A673 (cell line): Measurements from ENCODE around the gene BACE2.

Experiments
- EZH2 ChIP-seq: fragments of 200-600 bp; sonication (generic); IDR thresholded peaks from 2 replicates; pipeline ENCODE4 v1.6.1; 2017; ENCODE audit warnings: borderline replicate concordance, low read depth, mild to moderate bottlenecking, mixed read lengths, antibody characterized with exemption, low read length; ENCODE audit not compliant: poor library complexity, severe bottlenecking
- TF ChIP-seq, protein P1 (sequence below): fragments of 300-800, 200-600 bp; sonication (generic); conservative IDR thresholded peaks from 2 replicates; pipeline ENCODE4 v1.5.1; 2017; ENCODE audit warnings: low read depth, mild to moderate bottlenecking, antibody characterized with exemption, low read length, moderate library complexity, mixed read lengths

DNA sequence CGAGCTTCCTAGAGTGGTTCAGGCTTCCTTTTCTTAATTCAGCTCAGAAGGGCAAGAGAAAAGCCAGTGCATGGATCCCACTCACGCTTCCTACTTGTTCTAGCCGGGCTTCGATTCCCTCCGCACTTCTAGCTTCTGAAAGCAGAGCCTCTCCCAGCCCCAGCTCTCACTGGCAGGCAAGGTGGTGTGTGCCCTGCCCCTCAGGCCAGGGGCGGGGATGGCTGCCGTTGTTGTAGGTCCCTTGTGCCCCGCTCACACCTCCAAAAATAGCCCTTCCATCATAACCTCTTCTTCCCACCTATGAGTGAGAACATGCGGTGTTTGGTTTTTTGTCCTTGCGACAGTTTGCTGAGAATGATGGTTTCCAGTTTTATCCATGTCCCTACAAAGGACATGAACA, 31.6 kb downstream of the BACE2 start:
- TF ChIP-seq, protein P1, sequence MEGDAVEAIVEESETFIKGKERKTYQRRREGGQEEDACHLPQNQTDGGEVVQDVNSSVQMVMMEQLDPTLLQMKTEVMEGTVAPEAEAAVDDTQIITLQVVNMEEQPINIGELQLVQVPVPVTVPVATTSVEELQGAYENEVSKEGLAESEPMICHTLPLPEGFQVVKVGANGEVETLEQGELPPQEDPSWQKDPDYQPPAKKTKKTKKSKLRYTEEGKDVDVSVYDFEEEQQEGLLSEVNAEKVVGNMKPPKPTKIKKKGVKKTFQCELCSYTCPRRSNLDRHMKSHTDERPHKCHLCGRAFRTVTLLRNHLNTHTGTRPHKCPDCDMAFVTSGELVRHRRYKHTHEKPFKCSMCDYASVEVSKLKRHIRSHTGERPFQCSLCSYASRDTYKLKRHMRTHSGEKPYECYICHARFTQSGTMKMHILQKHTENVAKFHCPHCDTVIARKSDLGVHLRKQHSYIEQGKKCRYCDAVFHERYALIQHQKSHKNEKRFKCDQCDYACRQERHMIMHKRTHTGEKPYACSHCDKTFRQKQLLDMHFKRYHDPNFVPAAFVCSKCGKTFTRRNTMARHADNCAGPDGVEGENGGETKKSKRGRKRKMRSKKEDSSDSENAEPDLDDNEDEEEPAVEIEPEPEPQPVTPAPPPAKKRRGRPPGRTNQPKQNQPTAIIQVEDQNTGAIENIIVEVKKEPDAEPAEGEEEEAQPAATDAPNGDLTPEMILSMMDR: no peak
- no peak for TF ChIP-seq EZH2
